ENCODE results near the gene ARHGAP40.

GRCh38 chr20:38558596-38559360, 42.8 kb upstream of the ARHGAP40 start:
- TF ChIP-seq CTCF (IDR thresholded peaks at IDR 0.05) (no peak), POLR2A (IDR thresholded peaks at IDR 0.05) (no peak)

Measured in thyroid gland (tissue), 4 donors.